ENCODE measurements around the gene LGALS14. TPM values are rescaled to one million over a fixed set of nuclear protein-coding genes. Genes with fewer than 3 reads are reported as not detected.
"Not testable (repeated sequence)": the region's sequence is repeated elsewhere in the genome, so short reads cannot be mapped to it uniquely, and the experiment has no call there.

LGALS14 gene
- total RNA-seq, 1 experiment from 2014 or later, result not detected

GRCh38 chr19:39661565-39661964 lies 42.7 kb upstream of the LGALS14 start:
- CTCF ChIA-PET, result interaction anchor here (0.6 kb wide), 1 partner anchor 86 kb away, joined by 5 read pairs; no protein-coding TSS in a partner anchor

GRCh38 chr19:39669860-39670259 lies 34.4 kb upstream of the LGALS14 start:
- DNase-seq (ENCODE audit: unreplicated experiment); H3K27ac Mint-ChIP-seq (ENCODE audit: low read depth, unreplicated experiment); intact Hi-C loops (cut with micrococcal nuclease); H3K4me3 Mint-ChIP-seq (ENCODE audit: unreplicated experiment); H3K9me3 Mint-ChIP-seq (ENCODE audit: unreplicated experiment); H3K4me1 Mint-ChIP-seq (ENCODE audit: insufficient read depth, unreplicated experiment); BruUV-seq (replicated peaks); H3K36me3 Mint-ChIP-seq (ENCODE audit: insufficient read depth, unreplicated experiment); POLR2A ChIA-PET: not testable (repeated sequence)
- CTCF ChIA-PET, result interaction anchor here (0.8 kb wide), 1 partner anchor 119 kb away, joined by 5 read pairs; no protein-coding TSS in a partner anchor
- peaks cover 49% of the 10 kb centered on the region for H3K27me3 Mint-ChIP-seq (ENCODE audit: insufficient read depth, unreplicated experiment)

More at GRCh38 chr19:39661565-39661964, 42.7 kb upstream of the LGALS14 start:
- no peak overlapping the region for H3K4me3 Mint-ChIP-seq (ENCODE audit: unreplicated experiment)
- H3K9me3 Mint-ChIP-seq (ENCODE audit: unreplicated experiment), result no peaks in the 10 kb centered on the region
- no peak for DNase-seq (ENCODE audit: unreplicated experiment)
- TF ChIP-seq CTCF (IDR thresholded peaks at IDR 0.05; ENCODE audit: unreplicated experiment), result no peak
- no peaks in the 10 kb centered on the region for H3K4me1 Mint-ChIP-seq (ENCODE audit: insufficient read depth, unreplicated experiment)
- intact Hi-C loops (cut with micrococcal nuclease), result no loop called here
- H3K27ac Mint-ChIP-seq (ENCODE audit: low read depth, unreplicated experiment), result no peak overlapping the region
- POLR2A ChIA-PET, result no interaction called here
- no peaks in the 10 kb centered on the region for H3K36me3 Mint-ChIP-seq (ENCODE audit: insufficient read depth, unreplicated experiment)
- H3K27me3 Mint-ChIP-seq (ENCODE audit: insufficient read depth, unreplicated experiment), result peaks cover 73% of the 10 kb centered on the region
- no TSS peak for BruUV-seq (replicated peaks)

- no TSS peak for BruUV-seq (replicated peaks)
- no peak for TF ChIP-seq CTCF (IDR thresholded peaks at IDR 0.05; ENCODE audit: unreplicated experiment)
- H3K4me3 Mint-ChIP-seq (ENCODE audit: unreplicated experiment), result no peak overlapping the region
- no peak for DNase-seq (ENCODE audit: unreplicated experiment)
- H3K4me1 Mint-ChIP-seq (ENCODE audit: insufficient read depth, unreplicated experiment), result peaks cover 6% of the 10 kb centered on the region
- H3K36me3 Mint-ChIP-seq (ENCODE audit: insufficient read depth, unreplicated experiment), result no peaks in the 10 kb centered on the region
- intact Hi-C loops (cut with micrococcal nuclease), result no loop called here
- ChIA-PET POLR2A (no interaction called here), CTCF (interaction anchor here (0.6 to 5.8 kb wide), 9 partner anchors 24 to 1517 kb away, joined by 3 to 77 read pairs (median 5); no protein-coding TSS in a partner anchor)
- H3K27me3 Mint-ChIP-seq (ENCODE audit: insufficient read depth, unreplicated experiment), result peaks cover 50% of the 10 kb centered on the region
- H3K27ac Mint-ChIP-seq (ENCODE audit: low read depth, unreplicated experiment), result no peak overlapping the region
- H3K9me3 Mint-ChIP-seq (ENCODE audit: unreplicated experiment), result no peaks in the 10 kb centered on the region
These were observed 33.3 kb upstream of the LGALS14 start for GRCh38 chr19:39670998-39671397.

- H3K27me3 Mint-ChIP-seq (ENCODE audit: insufficient read depth, unreplicated experiment), result peaks cover 45% of the 10 kb centered on the region
- ChIA-PET POLR2A (interaction anchor here (1.2 kb wide), 1 partner anchor 139 kb away, joined by 3 read pairs; the partner anchor contains the start of gene EID2B), CTCF (interaction anchor here (0.6 to 5.8 kb wide), 17 partner anchors 8 to 1517 kb away, joined by 3 to 77 read pairs (median 4); partner anchors contain the start of gene EID2)
- intact Hi-C loops (cut with micrococcal nuclease), result loop anchor here (1.0 kb wide), 2 partner anchors 121 to 232 kb away; no protein-coding TSS in a partner anchor
- peak; percentile 66 for DNase-seq (ENCODE audit: unreplicated experiment)
- H3K9me3 Mint-ChIP-seq (ENCODE audit: unreplicated experiment), result no peaks in the 10 kb centered on the region
- peak; percentile 43 for TF ChIP-seq CTCF (IDR thresholded peaks at IDR 0.05; ENCODE audit: unreplicated experiment)
- H3K36me3 Mint-ChIP-seq (ENCODE audit: insufficient read depth, unreplicated experiment), result no peaks in the 10 kb centered on the region
- H3K4me1 Mint-ChIP-seq (ENCODE audit: insufficient read depth, unreplicated experiment), result peaks cover 6% of the 10 kb centered on the region
- no TSS peak for BruUV-seq (replicated peaks)
- H3K4me3 Mint-ChIP-seq (ENCODE audit: unreplicated experiment), result no peak overlapping the region
- no peak overlapping the region for H3K27ac Mint-ChIP-seq (ENCODE audit: low read depth, unreplicated experiment)
These were observed 32.4 kb upstream of the LGALS14 start for GRCh38 chr19:39671739-39672363.

All from MCF 10A (cell line).